HCT116 (cell line): ENCODE results near the gene LRBA. TPM values are rescaled to one million over a fixed set of nuclear protein-coding genes. Genes with fewer than 3 reads are reported as not detected.

Experiments
- ATAC-seq: fragments of 200-7000 bp; cut with Tn5 transposase; 2 replicates; pipeline ENCODE4 v1.9.1; 2020; ENCODE audit warnings: mild to moderate bottlenecking, moderate library complexity
- BruUV-seq: library from RNA; stranded (reverse); fragments of 400-500 nt; replicated peaks from 2 replicates; lab custom pipeline; 2021; lab: Mats Ljungman, UMichigan
- CTCF ChIA-PET: fragments of 300-600 bp; sonication (Branson Sonifier 250); formaldehyde crosslinking; loops from one replicate; lab custom pipeline; 2021; ENCODE audit warnings: antibody characterized with exemption; lab: Charles Lee
- POLR2A ChIA-PET: fragments of 300-600, 350-600 bp; sonication (Branson Sonifier 250); formaldehyde crosslinking; loops from one replicate; lab custom pipeline; 2021; ENCODE audit warnings: antibody characterized with exemption; lab: Charles Lee
- RAD21 ChIA-PET, 2 experiments: fragments of 300-600 bp; sonication (Branson Sonifier 250); formaldehyde crosslinking; loops; one replicate each; lab custom pipeline; 2023; ENCODE audit warnings: low total read pairs in 2 of 2; ENCODE audit not compliant: uncharacterized antibody in 2 of 2, unreplicated experiment in 2 of 2, low non-redundant PET in 1 of 2; lab: Charles Lee
- DNase-seq: peaks from one replicate; pipeline ENCODE4 v3.0.0-alpha.2; 2010; ENCODE audit warnings: low read depth, low spot score
- H2AFZ ChIP-seq: fragments of 200-600 bp; shearing (Covaris generic), sonication (generic); 2 replicates; pipeline ENCODE4 v1.6.1; 2017; ENCODE audit warnings: low read depth, mixed run types, mixed read lengths, antibody characterized with exemption, low read length; ENCODE audit not compliant: poor library complexity, severe bottlenecking
- H3K27ac ChIP-seq: 2 replicates; pipeline ENCODE4 v1.5.1; 2012; ENCODE audit warnings: low read depth, low read length
- H3K27me3 ChIP-seq: fragments of 200-600 bp; sonication (generic); 2 replicates; pipeline ENCODE4 v1.6.1; 2016; ENCODE audit warnings: mixed run types, low read length, mixed read lengths; ENCODE audit not compliant: insufficient read depth
- H3K36me3 ChIP-seq, 2 experiments: fragments of 200-500 bp in 1 of 2; fragments of 200-600 bp in 1 of 2; sonication (Bioruptor generic) in 1 of 2; sonication (generic) in 1 of 2; 2 replicates each; pipeline versions ENCODE4 v1.5.1 to v1.6.1; 2014 to 2016; ENCODE audit warnings: low read length in 2 of 2, inconsistent platforms in 1 of 2, mixed read lengths in 1 of 2, mixed run types in 1 of 2; ENCODE audit not compliant: insufficient read depth in 2 of 2, control insufficient read depth in 1 of 2
- H3K4me1 ChIP-seq, 2 experiments: fragments of 200-600 bp in 1 of 2; sonication (generic) in 1 of 2; 2 replicates each; pipeline versions ENCODE4 v1.5.1 to v1.6.1; 2012 to 2017; ENCODE audit warnings: low read length in 2 of 2, inconsistent platforms in 1 of 2, mild to moderate bottlenecking in 1 of 2, mixed read lengths in 1 of 2, mixed run types in 1 of 2, moderate library complexity in 1 of 2; ENCODE audit not compliant: insufficient read depth in 2 of 2, control insufficient read depth in 1 of 2
- H3K4me2 ChIP-seq: fragments of 200-600 bp; sonication (generic); 2 replicates; pipeline ENCODE4 v1.6.1; 2017; ENCODE audit warnings: mixed run types, low read length, mixed read lengths
- H3K4me3 ChIP-seq, 2 experiments: fragments of 200-600 bp in 1 of 2; sonication (generic) in 1 of 2; replicated peaks in 1 of 2; 2 replicates each; pipeline ENCODE4 v1.5.1; 2011 to 2016; ENCODE audit warnings: low read length in 2 of 2, control low read depth in 1 of 2, low read depth in 1 of 2, mild to moderate bottlenecking in 1 of 2, mixed read lengths in 1 of 2, mixed run types in 1 of 2
- H3K79me2 ChIP-seq: fragments of 200-600 bp; sonication (generic); 2 replicates; pipeline ENCODE4 v1.6.1; 2017; ENCODE audit warnings: mild to moderate bottlenecking, mixed run types, low read length, moderate library complexity, mixed read lengths; ENCODE audit not compliant: insufficient read depth
- H3K9ac ChIP-seq: fragments of 200-600 bp; sonication (generic); 2 replicates; pipeline ENCODE4 v1.6.1; 2016; ENCODE audit warnings: low read length, mixed read lengths
- H3K9me2 ChIP-seq: fragments of 200-600 bp; sonication (generic), shearing (Covaris generic); 2 replicates; pipeline ENCODE4 v1.6.1; 2017; ENCODE audit warnings: mixed run types, mild to moderate bottlenecking, moderate library complexity; ENCODE audit not compliant: insufficient read depth
- H3K9me3 ChIP-seq, 2 experiments: fragments of 200-500 bp in 1 of 2; fragments of 200-600 bp in 1 of 2; sonication (Bioruptor generic) in 1 of 2; sonication (generic) in 1 of 2; 2 replicates each; pipeline ENCODE4 v1.6.1; 2014 to 2017; ENCODE audit warnings: low read length in 2 of 2, mixed read lengths in 2 of 2, inconsistent platforms in 1 of 2, low read depth in 1 of 2, mild to moderate bottlenecking in 1 of 2, mixed run types in 1 of 2, moderate library complexity in 1 of 2; ENCODE audit not compliant: control insufficient read depth in 1 of 2, insufficient read depth in 1 of 2
- H4K20me1 ChIP-seq: fragments of 200-600 bp; sonication (generic), shearing (Covaris generic); 2 replicates; pipeline ENCODE4 v1.6.1; 2017; ENCODE audit warnings: mixed run types, mild to moderate bottlenecking, moderate library complexity; ENCODE audit not compliant: insufficient read depth
- ATF3 ChIP-seq: IDR thresholded peaks from 2 replicates; pipeline ENCODE4 v1.6.1; 2012
- CBX3 ChIP-seq: IDR thresholded peaks from 2 replicates; pipeline ENCODE4 v1.6.1; 2012; ENCODE audit warnings: low read depth
- CEBPB ChIP-seq: IDR thresholded peaks from 2 replicates; pipeline ENCODE4 v1.6.1; 2012; ENCODE audit warnings: low read depth
- EGR1 ChIP-seq: IDR thresholded peaks from 2 replicates; pipeline ENCODE4 v1.6.1; 2012; ENCODE audit warnings: low read depth
- ELF1 ChIP-seq: IDR thresholded peaks from 2 replicates; pipeline ENCODE4 v1.6.1; 2012; ENCODE audit warnings: low read depth, borderline replicate concordance
- EZH2phosphoT487 ChIP-seq: fragments of 200-600 bp; IDR thresholded peaks from 2 replicates; pipeline ENCODE4 v1.6.1; 2018; ENCODE audit warnings: antibody characterized with exemption, borderline replicate concordance
- FOSL1 ChIP-seq: IDR thresholded peaks from 2 replicates; pipeline ENCODE4 v1.6.1; 2012; ENCODE audit warnings: low read depth
- JUND ChIP-seq: IDR thresholded peaks from 2 replicates; pipeline ENCODE4 v1.6.1; 2012
- MAX ChIP-seq: IDR thresholded peaks from 2 replicates; pipeline ENCODE4 v1.6.1; 2012
- POLR2A ChIP-seq: IDR thresholded peaks from 2 replicates; pipeline ENCODE4 v1.7.0; 2011; ENCODE audit warnings: borderline replicate concordance; ENCODE audit not compliant: insufficient read depth, insufficient read length; ENCODE audit errors: extremely low read depth
- POLR2AphosphoS5 ChIP-seq: IDR thresholded peaks from 2 replicates; pipeline ENCODE4 v1.6.1; 2011; ENCODE audit warnings: mild to moderate bottlenecking, low read depth, low read length, moderate library complexity
- SIN3A ChIP-seq: IDR thresholded peaks from 2 replicates; pipeline ENCODE4 v1.6.1; 2012; ENCODE audit warnings: low read depth
- SP1 ChIP-seq: IDR thresholded peaks from 2 replicates; pipeline ENCODE4 v1.6.1; 2012; ENCODE audit warnings: low read depth
- YY1 ChIP-seq: IDR thresholded peaks from 2 replicates; pipeline ENCODE4 v1.6.1; 2011; ENCODE audit warnings: low read length, low read depth, moderate library complexity, mild to moderate bottlenecking; ENCODE audit not compliant: insufficient replicate concordance; ENCODE audit errors: extremely low read depth
- ZFX ChIP-seq: fragments of 450-650 bp; IDR thresholded peaks from 2 replicates; pipeline ENCODE4 v1.6.1; 2017
- ZNF274 ChIP-seq: fragments of 200-500 bp; sonication (Bioruptor generic); IDR thresholded peaks from 2 replicates; pipeline ENCODE4 v1.6.1; 2014; ENCODE audit warnings: mild to moderate bottlenecking, low read depth, low read length, inconsistent platforms
- intact Hi-C: fragments of 100-400 bp; cut with micrococcal nuclease; formaldehyde crosslinking; loops from 2 replicates; pipeline ENCODE4 v1.10.0; 2022
- total RNA-seq: library from RNA; stranded (reverse); gene quantifications from one replicate; pipeline ENCODE4 v1.2.1, GENCODE V29; 2021; ENCODE audit not compliant: unreplicated experiment
- TF ChIP-seq, protein P1 (sequence below): IDR thresholded peaks from 2 replicates; pipeline ENCODE4 v1.6.1; 2012; ENCODE audit warnings: low read depth
- TF ChIP-seq, protein P2 (sequence below), 3 experiments: fragments of 200-600 bp in 1 of 3; sonication (generic) in 1 of 3; IDR thresholded peaks in 2 of 3; conservative IDR thresholded peaks in 1 of 3; 2 replicates each; pipeline ENCODE4 v1.5.1; 2012 to 2017; ENCODE audit warnings: low read depth in 2 of 3, low read length in 2 of 3, antibody characterized with exemption in 1 of 3, borderline replicate concordance in 1 of 3, control low read depth in 1 of 3, mild to moderate bottlenecking in 1 of 3, mixed read lengths in 1 of 3, mixed run types in 1 of 3, moderate library complexity in 1 of 3; ENCODE audit not compliant: insufficient read depth in 1 of 3

LRBA gene
- total RNA-seq, 1 experiment from 2014 or later = 79.8 TPM

DNA sequence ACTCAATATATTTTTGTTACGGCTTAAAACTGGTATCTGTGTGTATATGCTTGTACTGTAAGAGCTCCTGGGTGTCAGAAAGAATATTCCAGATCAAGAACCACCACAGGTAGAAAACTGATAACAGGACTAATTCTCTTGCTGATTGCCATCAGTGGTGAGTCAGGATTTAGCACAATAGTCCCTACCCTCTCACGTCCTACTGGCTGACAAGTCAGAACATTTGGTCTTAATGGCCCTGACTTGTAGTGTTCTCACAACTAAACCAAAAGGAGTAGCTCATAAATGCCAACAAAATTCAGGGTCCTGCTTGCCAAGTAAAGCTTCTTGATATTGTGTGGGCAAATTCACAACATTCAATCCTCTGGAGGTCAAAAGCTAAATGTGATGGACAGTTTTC lies 538.3 kb downstream of the LRBA start:
- Histone ChIP-seq H4K20me1 (no peaks in the 10 kb centered on the region), H3K9me3 (no peaks in the 10 kb centered on the region), H3K4me1 (no peaks in the 10 kb centered on the region), H2AFZ (no peak overlapping the region), H3K9ac (no peak overlapping the region), H3K79me2 (no peaks in the 10 kb centered on the region), H3K4me2 (no peak overlapping the region), H3K4me3 (no peak overlapping the region), H3K27me3 (no peaks in the 10 kb centered on the region), H3K9me2 (no peaks in the 10 kb centered on the region), H3K27ac (no peak overlapping the region), H3K36me3 (no peaks in the 10 kb centered on the region)
- BruUV-seq = no TSS peak
- intact Hi-C loops = no loop called here
- no peak for ATAC-seq
- RAD21 ChIA-PET = no interaction called here
- no peak for TF ChIP-seq JUND
- TF ChIP-seq, protein P1, sequence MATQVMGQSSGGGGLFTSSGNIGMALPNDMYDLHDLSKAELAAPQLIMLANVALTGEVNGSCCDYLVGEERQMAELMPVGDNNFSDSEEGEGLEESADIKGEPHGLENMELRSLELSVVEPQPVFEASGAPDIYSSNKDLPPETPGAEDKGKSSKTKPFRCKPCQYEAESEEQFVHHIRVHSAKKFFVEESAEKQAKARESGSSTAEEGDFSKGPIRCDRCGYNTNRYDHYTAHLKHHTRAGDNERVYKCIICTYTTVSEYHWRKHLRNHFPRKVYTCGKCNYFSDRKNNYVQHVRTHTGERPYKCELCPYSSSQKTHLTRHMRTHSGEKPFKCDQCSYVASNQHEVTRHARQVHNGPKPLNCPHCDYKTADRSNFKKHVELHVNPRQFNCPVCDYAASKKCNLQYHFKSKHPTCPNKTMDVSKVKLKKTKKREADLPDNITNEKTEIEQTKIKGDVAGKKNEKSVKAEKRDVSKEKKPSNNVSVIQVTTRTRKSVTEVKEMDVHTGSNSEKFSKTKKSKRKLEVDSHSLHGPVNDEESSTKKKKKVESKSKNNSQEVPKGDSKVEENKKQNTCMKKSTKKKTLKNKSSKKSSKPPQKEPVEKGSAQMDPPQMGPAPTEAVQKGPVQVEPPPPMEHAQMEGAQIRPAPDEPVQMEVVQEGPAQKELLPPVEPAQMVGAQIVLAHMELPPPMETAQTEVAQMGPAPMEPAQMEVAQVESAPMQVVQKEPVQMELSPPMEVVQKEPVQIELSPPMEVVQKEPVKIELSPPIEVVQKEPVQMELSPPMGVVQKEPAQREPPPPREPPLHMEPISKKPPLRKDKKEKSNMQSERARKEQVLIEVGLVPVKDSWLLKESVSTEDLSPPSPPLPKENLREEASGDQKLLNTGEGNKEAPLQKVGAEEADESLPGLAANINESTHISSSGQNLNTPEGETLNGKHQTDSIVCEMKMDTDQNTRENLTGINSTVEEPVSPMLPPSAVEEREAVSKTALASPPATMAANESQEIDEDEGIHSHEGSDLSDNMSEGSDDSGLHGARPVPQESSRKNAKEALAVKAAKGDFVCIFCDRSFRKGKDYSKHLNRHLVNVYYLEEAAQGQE = no peak
- TF ChIP-seq ZNF274 = no peak
- TF ChIP-seq SIN3A = no peak
- no peak for TF ChIP-seq FOSL1
- no peak for TF ChIP-seq MAX
- TF ChIP-seq CEBPB = no peak
- TF ChIP-seq ZFX = no peak
- no peak for TF ChIP-seq ATF3
- TF ChIP-seq ELF1 = no peak
- TF ChIP-seq YY1 = no peak
- no peak for TF ChIP-seq SP1
- TF ChIP-seq EGR1 = no peak
- no peak for TF ChIP-seq POLR2A
- no peak for TF ChIP-seq EZH2phosphoT487
- no peak for TF ChIP-seq POLR2AphosphoS5
- TF ChIP-seq, protein P2, sequence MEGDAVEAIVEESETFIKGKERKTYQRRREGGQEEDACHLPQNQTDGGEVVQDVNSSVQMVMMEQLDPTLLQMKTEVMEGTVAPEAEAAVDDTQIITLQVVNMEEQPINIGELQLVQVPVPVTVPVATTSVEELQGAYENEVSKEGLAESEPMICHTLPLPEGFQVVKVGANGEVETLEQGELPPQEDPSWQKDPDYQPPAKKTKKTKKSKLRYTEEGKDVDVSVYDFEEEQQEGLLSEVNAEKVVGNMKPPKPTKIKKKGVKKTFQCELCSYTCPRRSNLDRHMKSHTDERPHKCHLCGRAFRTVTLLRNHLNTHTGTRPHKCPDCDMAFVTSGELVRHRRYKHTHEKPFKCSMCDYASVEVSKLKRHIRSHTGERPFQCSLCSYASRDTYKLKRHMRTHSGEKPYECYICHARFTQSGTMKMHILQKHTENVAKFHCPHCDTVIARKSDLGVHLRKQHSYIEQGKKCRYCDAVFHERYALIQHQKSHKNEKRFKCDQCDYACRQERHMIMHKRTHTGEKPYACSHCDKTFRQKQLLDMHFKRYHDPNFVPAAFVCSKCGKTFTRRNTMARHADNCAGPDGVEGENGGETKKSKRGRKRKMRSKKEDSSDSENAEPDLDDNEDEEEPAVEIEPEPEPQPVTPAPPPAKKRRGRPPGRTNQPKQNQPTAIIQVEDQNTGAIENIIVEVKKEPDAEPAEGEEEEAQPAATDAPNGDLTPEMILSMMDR (IDR thresholded peaks at IDR 0.05 in 2 of 3, conservative IDR thresholded peaks at IDR 0.05 in 1 of 3; ENCODE audit: borderline replicate concordance in 1 of 3, insufficient read depth in 1 of 3, low read depth in 2 of 3, low read length in 2 of 3) = no peak
- no peak for TF ChIP-seq CBX3
- CTCF ChIA-PET = no interaction called here
- POLR2A ChIA-PET = no interaction called here
- DNase-seq = no peak
